GM18868 (cell line): ENCODE results near the gene MYL2.

Source experiments
- ATAC-seq: cut with Tn5 transposase; IDR thresholded peaks from one replicate; pipeline ENCODE4 v1.9.1; 2021; ENCODE audit warnings: mild to moderate bottlenecking, moderate library complexity; ENCODE audit not compliant: unreplicated experiment

Gene MYL2

GRCh38 chr12:110901401-110901800 is 19.0 kb downstream of the MYL2 start:
- ATAC-seq = no peak

GRCh38 chr12:110896559-110896958 is 23.8 kb downstream of the MYL2 start:
- no peak for ATAC-seq

GRCh38 chr12:110893956-110894355 is 26.4 kb downstream of the MYL2 start:
- ATAC-seq = no peak

GRCh38 chr12:110889361-110889760 is 31.0 kb downstream of the MYL2 start:
- ATAC-seq = no peak

- ATAC-seq = no peak
Measured at GRCh38 chr12:110888256-110888991, 32.0 kb downstream of the MYL2 start.

GRCh38 chr12:110885152-110885840 is 35.1 kb downstream of the MYL2 start:
- ATAC-seq = no peak

- ATAC-seq = no peak
Measured at GRCh38 chr12:110883251-110883650, 37.1 kb downstream of the MYL2 start.

- no peak for ATAC-seq
Measured at GRCh38 chr12:110880651-110881050, 39.7 kb downstream of the MYL2 start.

- no peak for ATAC-seq
Measured at GRCh38 chr12:110874781-110875180, 45.6 kb downstream of the MYL2 start.

GRCh38 chr12:110874351-110874750 is 46.0 kb downstream of the MYL2 start:
- no peak for ATAC-seq

GRCh38 chr12:110872100-110872499 is 48.3 kb downstream of the MYL2 start:
- ATAC-seq = no peak

GRCh38 chr12:110869803-110870202 is 50.6 kb downstream of the MYL2 start:
- ATAC-seq = no peak

GRCh38 chr12:110869026-110869425 is 51.4 kb downstream of the MYL2 start:
- ATAC-seq = no peak

- no peak for ATAC-seq
Measured at GRCh38 chr12:110865521-110865920, 54.9 kb downstream of the MYL2 start.

- ATAC-seq = no peak
Measured at GRCh38 chr12:110863161-110863560, 57.2 kb downstream of the MYL2 start.

GRCh38 chr12:110862329-110862728 is 58.0 kb downstream of the MYL2 start:
- ATAC-seq = no peak

GRCh38 chr12:110861729-110862128 is 58.6 kb downstream of the MYL2 start:
- ATAC-seq = no peak
